DLD1 (cell line): Measurements from ENCODE around the gene CTR9.

Experiments used
- in situ Hi-C: cut with HindIII; loops from 2 replicates; pipeline ENCODE4 v1.10.0; 2017; ENCODE audit warnings: low sequenced_read_pairs

The CTR9 gene

GRCh38 chr11:10735481-10736475, 15.3 kb upstream of the CTR9 start:
- in situ Hi-C loops = no loop called here

- in situ Hi-C loops = no loop called here
These were observed 8.4 kb upstream of the CTR9 start for GRCh38 chr11:10742460-10743208.

DNA sequence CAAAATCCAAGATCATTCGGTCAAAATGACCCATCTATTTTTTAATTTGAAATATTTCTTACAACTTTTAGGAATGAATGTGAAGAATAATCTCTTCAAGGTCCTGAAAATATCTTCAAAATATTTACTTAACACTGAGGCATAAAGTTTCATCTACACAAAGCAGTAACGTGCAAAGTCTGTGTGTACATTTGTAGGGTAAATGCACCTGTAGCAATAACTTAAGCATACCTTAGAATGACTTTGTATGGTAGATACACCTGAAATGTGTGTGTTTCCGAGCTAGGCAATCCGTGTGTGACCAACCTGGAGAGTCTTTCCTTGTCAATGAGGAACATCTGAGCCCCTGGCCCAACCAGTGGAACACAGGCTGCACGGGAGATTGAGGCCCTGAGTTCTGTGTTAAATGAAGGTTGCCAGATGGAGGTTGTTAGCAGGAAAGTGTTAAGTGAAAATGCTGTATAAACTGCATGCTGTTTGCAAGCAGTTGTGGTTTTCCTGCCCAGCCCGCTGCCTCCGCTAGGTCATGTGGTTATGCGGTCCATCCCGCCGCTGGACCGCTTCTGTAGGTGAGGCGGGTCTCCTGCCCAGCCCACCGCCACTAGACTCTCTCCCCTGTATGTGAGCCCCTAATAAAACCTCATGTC, 7.6 kb upstream of the CTR9 start:
- in situ Hi-C loops = no loop called here

DNA sequence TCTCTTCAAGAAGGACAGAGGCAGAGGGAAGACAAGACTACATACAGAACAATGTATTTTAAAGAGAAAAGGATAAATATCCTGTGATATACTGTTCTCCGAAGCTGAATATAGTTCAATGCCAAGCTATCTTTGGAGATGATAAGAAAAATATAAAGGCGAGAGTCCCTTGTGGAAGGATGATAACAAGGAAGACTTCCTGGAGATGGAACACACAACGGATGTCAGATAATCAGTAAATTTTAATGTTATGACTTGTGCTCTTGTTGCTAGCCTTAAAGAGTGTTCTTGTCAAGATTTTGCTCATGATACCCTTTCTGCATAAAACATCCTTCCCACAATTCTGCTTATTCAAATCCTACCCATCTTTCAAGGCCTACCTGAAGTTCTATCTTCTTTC, 6.8 kb upstream of the CTR9 start:
- in situ Hi-C loops = no loop called here

- in situ Hi-C loops = no loop called here
These were observed 4.2 kb upstream of the CTR9 start for GRCh38 chr11:10746871-10747270.

GRCh38 chr11:10747733-10748132, 3.3 kb upstream of the CTR9 start:
- in situ Hi-C loops = no loop called here

DNA sequence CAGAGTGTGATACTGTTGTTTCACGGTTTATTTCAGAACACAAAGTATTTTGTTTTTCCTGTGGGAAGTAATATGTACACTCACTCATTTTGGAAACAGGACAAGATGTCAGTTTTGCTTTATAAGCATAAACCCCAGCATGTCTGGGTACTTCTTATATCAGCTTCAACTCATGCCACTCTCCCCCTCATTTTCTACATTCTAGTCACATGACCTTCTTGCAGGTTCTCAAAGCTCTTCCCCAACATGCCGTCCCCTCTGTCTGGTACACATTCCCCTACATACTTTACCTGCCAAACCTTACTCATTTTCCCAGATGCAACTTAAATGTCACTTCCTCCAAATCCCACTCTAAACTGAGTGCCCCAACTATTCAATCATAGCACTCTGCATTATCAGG, 1.6 kb upstream of the CTR9 start:
- in situ Hi-C loops = no loop called here

DNA sequence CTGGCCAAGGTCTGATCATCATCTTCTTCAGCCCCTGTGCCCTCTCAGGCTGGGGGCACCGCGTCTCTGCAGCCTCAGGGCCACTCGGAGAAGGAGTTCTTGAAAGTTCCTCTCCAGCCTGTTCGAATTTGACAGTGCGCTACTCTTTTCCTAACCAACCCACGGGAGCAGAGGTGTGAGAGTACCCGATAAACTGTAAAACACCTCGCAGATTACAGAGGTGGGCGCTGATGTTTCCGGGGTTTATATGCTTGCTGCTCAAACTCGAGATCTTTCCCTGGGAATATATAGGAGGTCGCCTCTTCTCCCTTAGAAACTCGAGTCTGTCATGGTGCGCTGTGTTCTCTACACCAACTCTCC, 515 bp downstream of the CTR9 start:
- in situ Hi-C loops = no loop called here

- in situ Hi-C loops = no loop called here
These were observed 1.0 kb downstream of the CTR9 start for GRCh38 chr11:10752061-10752460.

GRCh38 chr11:10752486-10752885, 1.4 kb downstream of the CTR9 start:
- in situ Hi-C loops = no loop called here

DNA sequence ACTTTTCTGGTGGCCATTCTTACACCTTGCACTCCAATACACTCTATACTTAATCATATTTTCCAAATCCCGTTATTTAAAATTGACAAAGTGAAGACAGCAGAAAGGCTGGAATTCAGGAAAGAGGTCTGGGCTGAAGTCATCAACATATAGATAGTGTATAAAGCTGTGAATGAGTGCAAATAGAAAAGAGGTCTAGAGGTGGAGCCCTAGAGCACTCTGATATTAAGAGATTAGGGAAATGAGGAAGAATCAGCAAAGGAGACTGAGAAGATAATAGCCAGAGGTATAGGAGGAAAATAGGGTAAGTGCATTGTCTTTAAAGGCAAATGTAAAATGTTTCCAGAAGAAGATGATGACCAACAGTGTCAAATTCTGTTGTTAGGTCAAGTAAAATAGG, 7.9 kb downstream of the CTR9 start:
- in situ Hi-C loops = no loop called here

- in situ Hi-C loops = no loop called here
These were observed 10.1 kb downstream of the CTR9 start for GRCh38 chr11:10761085-10761698.

DNA sequence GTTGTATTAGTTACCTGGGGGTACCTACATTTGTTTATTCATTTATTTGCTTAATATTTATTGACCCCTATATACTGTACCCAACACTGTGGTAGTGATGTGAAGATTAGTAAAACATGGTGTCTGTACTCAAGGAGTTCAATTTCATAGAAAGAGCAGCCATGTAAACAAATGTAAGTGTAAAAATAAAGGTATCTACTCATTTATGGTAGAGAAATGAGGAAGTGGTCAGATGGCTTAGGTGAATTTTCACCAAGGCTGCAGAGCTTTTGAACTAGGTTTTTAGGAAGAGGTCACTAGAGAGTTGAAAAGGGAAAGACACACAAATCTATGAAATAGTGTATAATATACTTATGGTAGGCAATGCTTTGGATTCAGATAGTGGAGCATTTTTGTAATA, 11.1 kb downstream of the CTR9 start:
- in situ Hi-C loops = no loop called here

- in situ Hi-C loops = no loop called here
These were observed 11.9 kb downstream of the CTR9 start for GRCh38 chr11:10762913-10763421.

- in situ Hi-C loops = no loop called here
These were observed 12.7 kb downstream of the CTR9 start for GRCh38 chr11:10763766-10764165.

- in situ Hi-C loops = no loop called here
These were observed 13.4 kb downstream of the CTR9 start for GRCh38 chr11:10764412-10764811.

- in situ Hi-C loops = no loop called here
These were observed 19.7 kb downstream of the CTR9 start for GRCh38 chr11:10770626-10771254.

DNA sequence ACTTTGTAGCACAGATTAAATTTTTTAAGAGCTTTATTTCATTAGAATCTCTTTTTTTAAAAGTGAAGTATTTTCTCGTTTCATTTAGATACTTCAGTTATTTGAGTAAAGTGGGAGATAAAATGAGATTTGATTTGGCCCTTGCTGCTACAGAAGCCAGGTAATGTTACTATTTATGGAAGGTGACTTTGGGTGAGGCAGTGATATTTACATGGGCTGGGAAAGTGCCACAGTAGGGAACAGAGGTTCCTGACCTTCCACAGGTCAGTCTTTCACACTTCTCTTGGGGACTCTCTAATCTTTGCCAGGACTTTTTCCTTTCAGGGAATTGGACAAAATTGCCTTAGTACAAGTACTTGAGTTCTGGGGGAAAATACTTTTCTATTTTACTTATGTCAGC, 20.4 kb downstream of the CTR9 start:
- in situ Hi-C loops = no loop called here

DNA sequence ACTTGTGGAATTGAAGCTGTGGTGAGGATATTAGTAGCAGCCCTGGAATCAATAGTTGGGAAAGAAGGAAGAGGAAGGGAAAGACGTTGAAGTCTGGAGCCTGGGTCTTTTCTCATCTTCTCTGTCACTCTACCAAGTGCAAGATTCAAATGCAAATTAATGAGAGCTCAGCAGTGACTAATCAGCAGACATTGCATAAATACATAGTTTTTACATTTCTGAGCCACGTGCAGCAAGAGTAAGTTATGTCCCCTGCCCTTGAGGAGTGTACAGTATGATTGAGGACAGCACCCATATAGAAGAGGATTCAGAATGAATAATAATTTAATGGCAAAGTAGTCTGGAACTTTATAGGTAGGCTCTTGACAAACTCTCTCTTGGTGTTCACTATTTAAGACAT, 23.8 kb downstream of the CTR9 start:
- in situ Hi-C loops = loop anchor here (5.0 kb wide), 1 partner anchor 252 kb away; no protein-coding TSS in a partner anchor

DNA sequence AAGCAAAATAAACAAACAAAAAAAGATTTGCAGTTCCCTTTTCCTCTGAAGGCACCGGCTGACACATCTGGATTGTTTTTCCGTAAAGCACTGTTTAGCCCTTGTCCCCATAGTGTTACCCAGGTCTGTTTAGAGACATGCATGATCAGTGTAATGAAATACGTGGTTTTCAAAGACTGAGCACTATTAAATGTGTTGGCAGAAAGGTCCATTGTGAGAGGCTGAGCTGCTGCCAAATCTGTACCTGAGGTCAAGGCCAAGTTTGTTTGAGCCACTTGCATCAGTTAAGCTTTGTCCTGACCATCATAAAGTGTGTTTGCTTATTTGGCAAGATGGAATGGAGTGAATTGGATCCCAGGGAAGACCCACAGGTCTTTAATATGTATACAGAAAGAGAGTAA, 26.3 kb downstream of the CTR9 start:
- in situ Hi-C loops = loop anchor here (5.0 kb wide), 1 partner anchor 250 kb away; no protein-coding TSS in a partner anchor
